ENCODE measurements around the gene CEP128. TPM values are rescaled to one million over a fixed set of nuclear protein-coding genes. Genes with fewer than 3 reads are reported as not detected.

The CEP128 gene
- total RNA-seq, 1 donor = 12.2 TPM

- no peak for DNase-seq (ENCODE audit: low read depth)
- H3K4me3 ChIP-seq (ENCODE audit: low read depth, low read length) = no peak overlapping the region
- no peak for TF ChIP-seq CTCF (IDR thresholded peaks at IDR 0.05; ENCODE audit: insufficient read depth, low read length)
Measured at GRCh38 chr14:80959496-80959895, 18.0 kb upstream of the CEP128 start.

GRCh38 chr14:80958939-80959338 lies 17.4 kb upstream of the CEP128 start:
- H3K4me3 ChIP-seq (ENCODE audit: low read depth, low read length) = no peak overlapping the region
- DNase-seq (ENCODE audit: low read depth) = no peak
- no peak for TF ChIP-seq CTCF (IDR thresholded peaks at IDR 0.05; ENCODE audit: insufficient read depth, low read length)

- no peak for TF ChIP-seq CTCF (IDR thresholded peaks at IDR 0.05; ENCODE audit: insufficient read depth, low read length)
- H3K4me3 ChIP-seq (ENCODE audit: low read depth, low read length) = no peak overlapping the region
- DNase-seq (ENCODE audit: low read depth) = no peak
Measured at GRCh38 chr14:80958226-80958625, 16.7 kb upstream of the CEP128 start.

GRCh38 chr14:80957613-80958012 lies 16.1 kb upstream of the CEP128 start:
- TF ChIP-seq CTCF (IDR thresholded peaks at IDR 0.05; ENCODE audit: insufficient read depth, low read length) = no peak
- no peak for DNase-seq (ENCODE audit: low read depth)
- no peak overlapping the region for H3K4me3 ChIP-seq (ENCODE audit: low read depth, low read length)

GRCh38 chr14:80956922-80957321 lies 15.4 kb upstream of the CEP128 start:
- no peak for DNase-seq (ENCODE audit: low read depth)
- TF ChIP-seq CTCF (IDR thresholded peaks at IDR 0.05; ENCODE audit: insufficient read depth, low read length) = no peak
- H3K4me3 ChIP-seq (ENCODE audit: low read depth, low read length) = no peak overlapping the region

- H3K4me3 ChIP-seq (ENCODE audit: low read depth, low read length) = no peak overlapping the region
- TF ChIP-seq CTCF (IDR thresholded peaks at IDR 0.05; ENCODE audit: insufficient read depth, low read length) = no peak
- DNase-seq (ENCODE audit: low read depth) = no peak
Measured at GRCh38 chr14:80956102-80956501, 14.6 kb upstream of the CEP128 start.

- no peak for TF ChIP-seq CTCF (IDR thresholded peaks at IDR 0.05; ENCODE audit: insufficient read depth, low read length)
- DNase-seq (ENCODE audit: low read depth) = no peak
- peak within 1 kb of the TSS; percentile 63 for H3K4me3 ChIP-seq (ENCODE audit: low read depth, low read length)
Measured at GRCh38 chr14:80955416-80955941, 13.9 kb upstream of the CEP128 start, which contains the start of gene TSHR. TSS of gene TSHR (plus strand) at chr14:80955621. CDS start at chr14:80955681, 60 bp downstream.

Measured in fibroblast of the aortic adventitia (primary cell).